Heart left ventricle (tissue), 13 donors: ENCODE results near the gene RAB11B.
"Not testable (repeated sequence)": the region's sequence is repeated elsewhere in the genome, so short reads cannot be mapped to it uniquely, and the experiment has no call there.

ENCODE experiments used
- POLR2A ChIP-seq, 2 donors: fragments of 450-650 bp; IDR thresholded peaks; one replicate each; pipeline ENCODE4 v1.6.1; 2017; ENCODE audit warnings: antibody characterized with exemption in 2 of 2, mild to moderate bottlenecking in 2 of 2, moderate library complexity in 2 of 2
- TF ChIP-seq, protein P1 (sequence below), 12 donors: fragments of 200-600 bp; sonication (generic) in 4 of 12; IDR thresholded peaks; one replicate each; pipeline versions ENCODE4 v1.5.0 to v1.8.0; 2018 to 2022; ENCODE audit warnings: antibody characterized with exemption in 12 of 12, mild to moderate bottlenecking in 5 of 12
- donor health status: ischemic (EF 13 %, LVEDD 7.1; RV severe dilation, severe dysfunction).
- donor health status: DM: no; HTN: yes; CAD: no.
- donor health status: DM: no; HTN: no; CAD: no.
- donor health status: ischemic (EF 25% LVEDD 6.9; RV normal size, moderate dysfunction).
- donor health status: ischemic (EF 25% LVEDD 5.7; RV mildly dilated, moderate dysfunction).
- donor health status: ischemic (EF 35%, LVEDD 5.7; RV mildly dilated, moderate dysfunction).
- donor health status: nonischemic (EF 11% LVEDD 7.7; RV severe dilation, severe dysfunction).
- donor health status: DM: yes; HTN: yes; CAD: no.
- donor health status: PGD.
- donor health status: ischemic (EF 29% LVEDD 5.4; RV normal size, mild dysfunction).
- donor health status: nonischemic (EF 23%, LVEDD 6.1; RV moderate dilation, normal function).

DNA sequence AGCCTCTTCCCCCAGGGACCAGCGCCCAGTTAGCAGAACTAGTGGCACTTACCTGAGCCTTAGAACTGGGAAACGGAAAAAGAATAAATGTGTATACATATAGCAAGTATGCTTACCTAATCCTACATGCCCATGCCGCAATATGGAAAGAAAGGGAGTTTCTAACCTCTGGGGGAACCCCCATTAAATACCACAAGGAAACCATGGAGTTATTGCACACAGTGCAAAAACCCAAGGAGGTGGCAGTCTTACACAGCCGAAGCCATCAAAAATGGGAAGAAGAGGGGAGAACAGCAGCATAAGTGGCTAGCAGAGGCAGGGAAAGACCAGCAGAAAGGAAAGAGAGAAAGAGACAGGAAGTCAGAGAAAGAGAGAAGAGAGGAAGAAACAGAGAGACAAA lies 5.6 kb upstream of the RAB11B start:
- TF ChIP-seq, protein P1, sequence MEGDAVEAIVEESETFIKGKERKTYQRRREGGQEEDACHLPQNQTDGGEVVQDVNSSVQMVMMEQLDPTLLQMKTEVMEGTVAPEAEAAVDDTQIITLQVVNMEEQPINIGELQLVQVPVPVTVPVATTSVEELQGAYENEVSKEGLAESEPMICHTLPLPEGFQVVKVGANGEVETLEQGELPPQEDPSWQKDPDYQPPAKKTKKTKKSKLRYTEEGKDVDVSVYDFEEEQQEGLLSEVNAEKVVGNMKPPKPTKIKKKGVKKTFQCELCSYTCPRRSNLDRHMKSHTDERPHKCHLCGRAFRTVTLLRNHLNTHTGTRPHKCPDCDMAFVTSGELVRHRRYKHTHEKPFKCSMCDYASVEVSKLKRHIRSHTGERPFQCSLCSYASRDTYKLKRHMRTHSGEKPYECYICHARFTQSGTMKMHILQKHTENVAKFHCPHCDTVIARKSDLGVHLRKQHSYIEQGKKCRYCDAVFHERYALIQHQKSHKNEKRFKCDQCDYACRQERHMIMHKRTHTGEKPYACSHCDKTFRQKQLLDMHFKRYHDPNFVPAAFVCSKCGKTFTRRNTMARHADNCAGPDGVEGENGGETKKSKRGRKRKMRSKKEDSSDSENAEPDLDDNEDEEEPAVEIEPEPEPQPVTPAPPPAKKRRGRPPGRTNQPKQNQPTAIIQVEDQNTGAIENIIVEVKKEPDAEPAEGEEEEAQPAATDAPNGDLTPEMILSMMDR (IDR thresholded peaks at IDR 0.05) = not testable (repeated sequence)
- TF ChIP-seq POLR2A (IDR thresholded peaks at IDR 0.05) = not testable (repeated sequence)
